ENCODE results near the gene UBR2. TPM values are rescaled to one million over a fixed set of nuclear protein-coding genes. Genes with fewer than 3 reads are reported as not detected.

The UBR2 gene
- total and polyA plus RNA-seq, 9 of the 15 experiments (the other 6 are each of a cell fraction or from before 2014, with no cell fraction given) = 9.1 to 38.9 (median 23.4) TPM

GRCh38 chr6:42563697-42564505 lies at the start of gene UBR2 (continued):
- TF ChIP-seq KDM5B (IDR thresholded peaks at IDR 0.05; ENCODE audit: insufficient replicate concordance, low read depth, low read length) (peak; percentile 88), ZBED1 (IDR thresholded peaks at IDR 0.05) (peak; percentile 26; the same call in 1 of the 2 replicates), REST (IDR thresholded peaks at IDR 0.05; ENCODE audit: borderline replicate concordance) (0 out of 2 replicates have a peak, but pooled peaks have one; percentile 18), REST (CRISPR knock-in tag; IDR thresholded peaks at IDR 0.05; ENCODE audit: low read depth) (peak; percentile 78; the same call in 1 of the 2 replicates), ZNF583 (CRISPR knock-in tag; IDR thresholded peaks at IDR 0.05) (0 out of 2 replicates have a peak, but pooled peaks have one; percentile 9), NFIC (IDR thresholded peaks at IDR 0.05) (peak; percentile 99), SMAD3 (CRISPR knock-in tag; conservative IDR thresholded peaks at IDR 0.05) (0 out of 2 replicates have a peak, but pooled peaks have one; percentile 7), KLF6 (CRISPR knock-in tag; IDR thresholded peaks at IDR 0.05; ENCODE audit: borderline replicate concordance) (peak; percentile 80; the same call in 1 of the 2 replicates), KDM4B (IDR thresholded peaks at IDR 0.05; ENCODE audit: borderline replicate concordance in 2 of 2, low read depth in 1 of 2) (peak in 1 of 2 experiments; percentile 77; a peak in 1 of 4 replicates), RBM14 (IDR thresholded peaks at IDR 0.05; ENCODE audit: borderline replicate concordance, insufficient read depth, low read depth, low read length) (0 out of 2 replicates have a peak, but pooled peaks have one; percentile 73), SRSF7 (optimal IDR thresholded peaks at IDR 0.05; ENCODE audit: low read depth, low read length) (no peak), PHTF2 (CRISPR knock-in tag; IDR thresholded peaks at IDR 0.05) (no peak), NFATC3 (IDR thresholded peaks at IDR 0.05) (no peak), MCM7 (IDR thresholded peaks at IDR 0.05) (no peak), ESRRA (IDR thresholded peaks at IDR 0.05; ENCODE audit: borderline replicate concordance, low read depth) (peak; percentile 84), ILF3 (IDR thresholded peaks at IDR 0.05; ENCODE audit: borderline replicate concordance) (no peak), ELF4 (CRISPR knock-in tag; IDR thresholded peaks at IDR 0.05) (0 out of 2 replicates have a peak, but pooled peaks have one; percentile 56), KAT8 (IDR thresholded peaks at IDR 0.05; ENCODE audit: low read depth) (no peak), ARNT (IDR thresholded peaks at IDR 0.05) (peak in 1 of 2 experiments; percentile 95), IFI16 (CRISPR knock-in tag; IDR thresholded peaks at IDR 0.05) (no peak), YBX1 (IDR thresholded peaks at IDR 0.05) (no peak), ZNF561 (CRISPR knock-in tag; conservative IDR thresholded peaks at IDR 0.05) (no peak), ZNF140 (CRISPR knock-in tag; IDR thresholded peaks at IDR 0.05) (no peak)
